GM19395 (cell line): ENCODE results near the gene TBC1D10A.
"Not testable (repeated sequence)": the region's sequence is repeated elsewhere in the genome, so short reads cannot be mapped to it uniquely, and the experiment has no call there.

Source experiments
- ATAC-seq: cut with Tn5 transposase; IDR thresholded peaks from one replicate; pipeline ENCODE4 v1.9.1; 2021; ENCODE audit warnings: mild to moderate bottlenecking, moderate library complexity; ENCODE audit not compliant: unreplicated experiment

TBC1D10A gene

GRCh38 chr22:30347255-30347892 lies 20.6 kb upstream of the TBC1D10A start:
- no peak for ATAC-seq

- no peak for ATAC-seq
Measured at GRCh38 chr22:30344447-30345200, 17.9 kb upstream of the TBC1D10A start.

- ATAC-seq, result no peak
Measured at GRCh38 chr22:30340911-30341685, 14.4 kb upstream of the TBC1D10A start.

- ATAC-seq, result no peak
Measured at GRCh38 chr22:30338802-30339201, 12.1 kb upstream of the TBC1D10A start.

- not testable (repeated sequence) for ATAC-seq
Measured at GRCh38 chr22:30338341-30338740, 11.6 kb upstream of the TBC1D10A start.

- ATAC-seq, result no peak
Measured at GRCh38 chr22:30337461-30337778, 10.7 kb upstream of the TBC1D10A start.

- ATAC-seq, result no peak
Measured at GRCh38 chr22:30336752-30337460, 10.2 kb upstream of the TBC1D10A start.

- no peak for ATAC-seq
Measured at GRCh38 chr22:30335236-30335635, 8.5 kb upstream of the TBC1D10A start.

GRCh38 chr22:30334646-30335045 lies 7.9 kb upstream of the TBC1D10A start:
- no peak for ATAC-seq

GRCh38 chr22:30333707-30334087 lies 7.0 kb upstream of the TBC1D10A start:
- no peak for ATAC-seq

- no peak for ATAC-seq
Measured at GRCh38 chr22:30332994-30333706, 6.4 kb upstream of the TBC1D10A start.

- no peak for ATAC-seq
Measured at GRCh38 chr22:30332551-30332950, 5.8 kb upstream of the TBC1D10A start.

- ATAC-seq, result no peak
Measured at GRCh38 chr22:30328466-30329049, 1.8 kb upstream of the TBC1D10A start.

- ATAC-seq, result no peak
Measured at GRCh38 chr22:30327864-30328345, 1.2 kb upstream of the TBC1D10A start.

- peak; percentile 35 for ATAC-seq
Measured at GRCh38 chr22:30326255-30326705, 461 bp downstream of the TBC1D10A start.

- no peak for ATAC-seq
Measured at GRCh38 chr22:30325724-30326254, 952 bp downstream of the TBC1D10A start.

- ATAC-seq, result no peak
Measured at GRCh38 chr22:30325065-30325720, 1.5 kb downstream of the TBC1D10A start.

- ATAC-seq, result no peak
Measured at GRCh38 chr22:30324014-30324730, 2.6 kb downstream of the TBC1D10A start.

- no peak for ATAC-seq
Measured at GRCh38 chr22:30323246-30323645, 3.5 kb downstream of the TBC1D10A start.
